ENCODE data around the gene MRPS27. TPM values are rescaled to one million over a fixed set of nuclear protein-coding genes. Genes with fewer than 3 reads are reported as not detected.

Gene MRPS27
- total and polyA plus RNA-seq, 11 donors: 31.9 to 94.1 (median 67.9) TPM

GRCh38 chr5:72269411-72269780, 50.6 kb downstream of the MRPS27 start:
- TF ChIP-seq, protein P1, sequence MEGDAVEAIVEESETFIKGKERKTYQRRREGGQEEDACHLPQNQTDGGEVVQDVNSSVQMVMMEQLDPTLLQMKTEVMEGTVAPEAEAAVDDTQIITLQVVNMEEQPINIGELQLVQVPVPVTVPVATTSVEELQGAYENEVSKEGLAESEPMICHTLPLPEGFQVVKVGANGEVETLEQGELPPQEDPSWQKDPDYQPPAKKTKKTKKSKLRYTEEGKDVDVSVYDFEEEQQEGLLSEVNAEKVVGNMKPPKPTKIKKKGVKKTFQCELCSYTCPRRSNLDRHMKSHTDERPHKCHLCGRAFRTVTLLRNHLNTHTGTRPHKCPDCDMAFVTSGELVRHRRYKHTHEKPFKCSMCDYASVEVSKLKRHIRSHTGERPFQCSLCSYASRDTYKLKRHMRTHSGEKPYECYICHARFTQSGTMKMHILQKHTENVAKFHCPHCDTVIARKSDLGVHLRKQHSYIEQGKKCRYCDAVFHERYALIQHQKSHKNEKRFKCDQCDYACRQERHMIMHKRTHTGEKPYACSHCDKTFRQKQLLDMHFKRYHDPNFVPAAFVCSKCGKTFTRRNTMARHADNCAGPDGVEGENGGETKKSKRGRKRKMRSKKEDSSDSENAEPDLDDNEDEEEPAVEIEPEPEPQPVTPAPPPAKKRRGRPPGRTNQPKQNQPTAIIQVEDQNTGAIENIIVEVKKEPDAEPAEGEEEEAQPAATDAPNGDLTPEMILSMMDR (IDR thresholded peaks at IDR 0.05): peak in 2 of 12 donors; percentile 4 to 35
- no peak for TF ChIP-seq POLR2A (IDR thresholded peaks at IDR 0.05)
- intact Hi-C loops (cut with DNase I): loop anchor here in 1 of 10 donors (5.0 kb wide), 1 partner anchor 132 kb away; no protein-coding TSS in a partner anchor
- H3K27ac ChIP-seq: no peak overlapping the region

GRCh38 chr5:72268753-72269410, 51.2 kb downstream of the MRPS27 start:
- Histone ChIP-seq H3K36me3 (no peaks in the 10 kb centered on the region), H3K27me3 (no peaks in the 10 kb centered on the region), H3K9me3 (no peaks in the 10 kb centered on the region), H3K4me3 (no peak overlapping the region), H3K4me1 (peaks cover 0 to 35% (median 3%) of the 10 kb centered on the region in 12 donors), H3K27ac (no peak overlapping the region)
- 42 to 51% (median 46%) methylated on average over 2 of the region's 2 CpGs for WGBS, 4 donors
- intact Hi-C loops (cut with DNase I): loop anchor here in 1 of 10 donors (5.0 kb wide), 1 partner anchor 132 kb away; no protein-coding TSS in a partner anchor
- ATAC-seq (peak in 1 of 4 donors; percentile 22), DNase-seq (peak in 4 of 5 donors; percentile 18 to 30 (median 24))
- TF ChIP-seq, protein P1 (IDR thresholded peaks at IDR 0.05): peak; percentile 41 to 72 (median 63)
- TF ChIP-seq POLR2A (IDR thresholded peaks at IDR 0.05): no peak

More at GRCh38 chr5:72269411-72269780, 50.6 kb downstream of the MRPS27 start:
- no peak overlapping the region for H3K4me3 ChIP-seq
- no peaks in the 10 kb centered on the region for H3K27me3 ChIP-seq
- ATAC-seq (no peak), DNase-seq (no peak)
- peaks cover 0 to 35% (median 3%) of the 10 kb centered on the region in 12 donors for H3K4me1 ChIP-seq
- H3K9me3 ChIP-seq: no peaks in the 10 kb centered on the region
- 93 to 100% (median 93%) methylated on average over 1 of the region's 1 CpG for WGBS, 4 donors
- H3K36me3 ChIP-seq: no peaks in the 10 kb centered on the region

- Histone ChIP-seq H3K27ac (no peak overlapping the region), H3K27me3 (no peaks in the 10 kb centered on the region), H3K36me3 (no peaks in the 10 kb centered on the region), H3K4me1 (peaks cover 0 to 35% (median 3%) of the 10 kb centered on the region in 12 donors), H3K9me3 (no peaks in the 10 kb centered on the region), H3K4me3 (no peak overlapping the region)
- TF ChIP-seq, protein P1 (IDR thresholded peaks at IDR 0.05): no peak
- no peak for TF ChIP-seq POLR2A (IDR thresholded peaks at IDR 0.05)
- peak in 1 of 4 donors; percentile 49 for ATAC-seq
- intact Hi-C loops (cut with DNase I): loop anchor here in 1 of 10 donors (5.0 kb wide), 1 partner anchor 131 kb away; no protein-coding TSS in a partner anchor
- DNase-seq: no peak
- WGBS, 4 donors: 51 to 65% (median 58%) methylated on average over 2 of the region's 2 CpGs
Observed at GRCh38 chr5:72268260-72268659, 51.8 kb downstream of the MRPS27 start.

GRCh38 chr5:72267685-72268084, 52.4 kb downstream of the MRPS27 start:
- Histone ChIP-seq H3K4me3 (no peak overlapping the region), H3K9me3 (no peaks in the 10 kb centered on the region), H3K27ac (no peak overlapping the region), H3K36me3 (no peaks in the 10 kb centered on the region), H3K27me3 (no peaks in the 10 kb centered on the region), H3K4me1 (peaks cover 0 to 35% (median 3%) of the 10 kb centered on the region in 12 donors)
- DNase-seq (no peak), ATAC-seq (no peak)
- TF ChIP-seq, protein P1 (IDR thresholded peaks at IDR 0.05): no peak
- TF ChIP-seq POLR2A (IDR thresholded peaks at IDR 0.05): no peak
- intact Hi-C loops (cut with DNase I): loop anchor here in 1 of 10 donors (5.0 kb wide), 1 partner anchor 130 kb away; no protein-coding TSS in a partner anchor
